Measurements from ENCODE around the gene KCNJ6. TPM values are rescaled to one million over a fixed set of nuclear protein-coding genes. Genes with fewer than 3 reads are reported as not detected.

Gene KCNJ6
- total RNA-seq, 1 experiment from 2014 or later, result not detected

DNA sequence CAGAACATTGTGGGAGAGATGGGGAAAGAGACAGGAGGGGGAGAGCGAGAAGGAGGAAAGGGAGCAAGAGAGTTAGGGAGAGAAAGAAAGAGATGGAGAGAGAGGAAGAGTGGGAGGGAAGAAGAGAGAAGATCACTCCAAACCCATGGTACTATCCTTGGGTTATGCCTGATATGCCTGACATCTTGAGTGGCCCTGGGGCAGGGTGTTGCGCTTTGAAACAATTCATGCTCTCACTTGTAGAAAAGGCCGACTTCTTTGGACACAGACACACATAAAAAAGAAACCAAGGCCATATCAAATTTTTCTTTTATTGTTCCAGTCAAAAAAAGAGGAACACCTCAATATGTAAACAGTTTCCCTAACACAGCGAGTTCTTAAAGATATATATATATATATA, 309.2 kb downstream of the KCNJ6 start:
- CTCF ChIA-PET, result interaction anchor here (0.6 kb wide), 1 partner anchor 9 kb away, joined by 3 read pairs; no protein-coding TSS in a partner anchor

DNA sequence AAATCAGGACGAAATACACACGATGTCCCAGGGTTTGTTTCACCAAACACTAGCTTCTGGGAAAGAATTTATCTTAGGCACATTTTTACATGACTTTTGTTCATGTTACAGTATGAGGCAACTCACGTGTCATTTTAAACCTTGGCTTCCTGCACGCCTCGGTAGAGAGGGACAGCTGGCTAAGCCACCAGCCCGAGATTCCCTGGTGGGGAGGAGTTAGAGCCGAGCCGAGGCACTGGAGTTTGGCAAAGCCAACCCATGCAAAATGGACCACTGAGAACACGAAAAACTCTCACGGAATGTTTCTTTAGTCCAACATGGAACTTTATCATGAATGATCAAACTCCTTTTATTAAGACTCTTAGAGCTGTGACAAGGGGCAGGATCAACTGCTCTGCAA, 309.7 kb downstream of the KCNJ6 start:
- no TSS peak for BruUV-seq (replicated peaks)
- Histone ChIP-seq H3K36me3 (ENCODE audit: insufficient read depth, low read length, poor library complexity, severe bottlenecking) (no peaks in the 10 kb centered on the region), H3K27me3 (replicated peaks; ENCODE audit: insufficient read depth, low read depth, low read length, poor library complexity) (no peaks in the 10 kb centered on the region), H3K9me3 (ENCODE audit: low read depth, low read length, poor library complexity, severe bottlenecking) (no peaks in the 10 kb centered on the region), H3K4me3 (ENCODE audit: low read depth, low read length, poor library complexity, severe bottlenecking) (no peak overlapping the region), H3K4me1 (ENCODE audit: insufficient read depth, low read length, poor library complexity, severe bottlenecking) (no peaks in the 10 kb centered on the region), H3K27ac (ENCODE audit: low read depth, low read length, poor library complexity, severe bottlenecking) (no peak overlapping the region)
- no peak for DNase-seq (ENCODE audit: low spot score)
- CTCF ChIA-PET, result interaction anchor here (0.6 kb wide), 1 partner anchor 9 kb away, joined by 3 read pairs; no protein-coding TSS in a partner anchor
- intact Hi-C loops (cut with micrococcal nuclease; ENCODE audit: unreplicated experiment), result no loop called here
- TF ChIP-seq, protein P1, sequence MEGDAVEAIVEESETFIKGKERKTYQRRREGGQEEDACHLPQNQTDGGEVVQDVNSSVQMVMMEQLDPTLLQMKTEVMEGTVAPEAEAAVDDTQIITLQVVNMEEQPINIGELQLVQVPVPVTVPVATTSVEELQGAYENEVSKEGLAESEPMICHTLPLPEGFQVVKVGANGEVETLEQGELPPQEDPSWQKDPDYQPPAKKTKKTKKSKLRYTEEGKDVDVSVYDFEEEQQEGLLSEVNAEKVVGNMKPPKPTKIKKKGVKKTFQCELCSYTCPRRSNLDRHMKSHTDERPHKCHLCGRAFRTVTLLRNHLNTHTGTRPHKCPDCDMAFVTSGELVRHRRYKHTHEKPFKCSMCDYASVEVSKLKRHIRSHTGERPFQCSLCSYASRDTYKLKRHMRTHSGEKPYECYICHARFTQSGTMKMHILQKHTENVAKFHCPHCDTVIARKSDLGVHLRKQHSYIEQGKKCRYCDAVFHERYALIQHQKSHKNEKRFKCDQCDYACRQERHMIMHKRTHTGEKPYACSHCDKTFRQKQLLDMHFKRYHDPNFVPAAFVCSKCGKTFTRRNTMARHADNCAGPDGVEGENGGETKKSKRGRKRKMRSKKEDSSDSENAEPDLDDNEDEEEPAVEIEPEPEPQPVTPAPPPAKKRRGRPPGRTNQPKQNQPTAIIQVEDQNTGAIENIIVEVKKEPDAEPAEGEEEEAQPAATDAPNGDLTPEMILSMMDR (conservative IDR thresholded peaks at IDR 0.05; ENCODE audit: low read depth, low read length), result no peak
- TF ChIP-seq EZH2 (IDR thresholded peaks at IDR 0.05; ENCODE audit: borderline replicate concordance, low read depth, low read length, poor library complexity, severe bottlenecking), result no peak
- POLR2A ChIA-PET (ENCODE audit: low non-redundant PET), result no interaction called here

More for the DNA sequence above, 309.2 kb downstream of the KCNJ6 start:
- Histone ChIP-seq H3K4me3 (ENCODE audit: low read depth, low read length, poor library complexity, severe bottlenecking) (no peak overlapping the region), H3K27ac (ENCODE audit: low read depth, low read length, poor library complexity, severe bottlenecking) (no peak overlapping the region), H3K27me3 (replicated peaks; ENCODE audit: insufficient read depth, low read depth, low read length, poor library complexity) (no peaks in the 10 kb centered on the region), H3K9me3 (ENCODE audit: low read depth, low read length, poor library complexity, severe bottlenecking) (no peaks in the 10 kb centered on the region), H3K4me1 (ENCODE audit: insufficient read depth, low read length, poor library complexity, severe bottlenecking) (no peaks in the 10 kb centered on the region), H3K36me3 (ENCODE audit: insufficient read depth, low read length, poor library complexity, severe bottlenecking) (no peaks in the 10 kb centered on the region)
- no TSS peak for BruUV-seq (replicated peaks)
- TF ChIP-seq, protein P1 (conservative IDR thresholded peaks at IDR 0.05; ENCODE audit: low read depth, low read length), result no peak
- TF ChIP-seq EZH2 (IDR thresholded peaks at IDR 0.05; ENCODE audit: borderline replicate concordance, low read depth, low read length, poor library complexity, severe bottlenecking), result no peak
- intact Hi-C loops (cut with micrococcal nuclease; ENCODE audit: unreplicated experiment), result no loop called here
- POLR2A ChIA-PET (ENCODE audit: low non-redundant PET), result no interaction called here
- no peak for DNase-seq (ENCODE audit: low spot score)

DNA sequence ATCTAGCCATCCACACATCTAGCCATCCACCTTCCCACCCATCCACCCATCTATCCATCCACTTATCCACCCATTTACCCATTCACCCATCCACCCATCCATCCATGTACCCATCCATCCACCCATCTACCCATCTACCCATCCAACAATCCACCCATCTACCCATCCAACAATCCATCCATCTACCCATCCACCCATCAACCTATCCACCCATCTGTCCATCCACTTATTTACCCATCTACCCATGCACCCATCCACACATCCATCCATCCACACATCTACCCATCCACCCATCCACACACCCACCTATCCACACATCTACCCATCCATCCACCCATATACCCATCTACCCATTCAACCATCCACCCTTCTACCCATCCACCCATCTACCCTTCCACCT, 311.3 kb downstream of the KCNJ6 start:
- no peak overlapping the region for H3K27ac ChIP-seq (ENCODE audit: low read depth, low read length, poor library complexity, severe bottlenecking)
- ChIA-PET CTCF (no interaction called here), POLR2A (ENCODE audit: low non-redundant PET) (no interaction called here)

More for the DNA sequence above, 311.3 kb downstream of the KCNJ6 start:
- no peak overlapping the region for H3K4me3 ChIP-seq (ENCODE audit: low read depth, low read length, poor library complexity, severe bottlenecking)
- TF ChIP-seq EZH2 (IDR thresholded peaks at IDR 0.05; ENCODE audit: borderline replicate concordance, low read depth, low read length, poor library complexity, severe bottlenecking), result no peak
- TF ChIP-seq, protein P1 (conservative IDR thresholded peaks at IDR 0.05; ENCODE audit: low read depth, low read length), result no peak
- no peaks in the 10 kb centered on the region for H3K36me3 ChIP-seq (ENCODE audit: insufficient read depth, low read length, poor library complexity, severe bottlenecking)
- BruUV-seq (replicated peaks), result no TSS peak
- no peaks in the 10 kb centered on the region for H3K27me3 ChIP-seq (replicated peaks; ENCODE audit: insufficient read depth, low read depth, low read length, poor library complexity)
- intact Hi-C loops (cut with micrococcal nuclease; ENCODE audit: unreplicated experiment), result no loop called here
- no peaks in the 10 kb centered on the region for H3K9me3 ChIP-seq (ENCODE audit: low read depth, low read length, poor library complexity, severe bottlenecking)
- H3K4me1 ChIP-seq (ENCODE audit: insufficient read depth, low read length, poor library complexity, severe bottlenecking), result no peaks in the 10 kb centered on the region
- no peak for DNase-seq (ENCODE audit: low spot score)

All from A673 (cell line).